HepG2 (cell line): Measurements from ENCODE around the gene SCUBE1. TPM values are rescaled to one million over a fixed set of nuclear protein-coding genes. Genes with fewer than 3 reads are reported as not detected.

Experiments
- ATAC-seq: fragments of 200-7000 bp; cut with Tn5 transposase; 3 replicates; pipeline ENCODE4 v1.9.1; 2020; ENCODE audit warnings: mild to moderate bottlenecking, moderate library complexity
- BruUV-seq: library from RNA; stranded (reverse); fragments of 400-500 nt; replicated peaks from 2 replicates; lab custom pipeline; 2021; lab: Mats Ljungman, UMichigan
- CTCF ChIA-PET: fragments of 300-600 bp; formaldehyde crosslinking; extraction: SDS; loops from one replicate; lab custom pipeline; 2021; ENCODE audit warnings: low total read pairs, inconsistent platforms, low intra/inter-chr PET ratio; lab: Yijun Ruan, JAX
- POLR2A ChIA-PET: fragments of 350-600 bp; sonication (Branson Sonifier 250); formaldehyde crosslinking; loops from one replicate; lab custom pipeline; 2020; ENCODE audit warnings: antibody characterized with exemption, inconsistent platforms; lab: Yijun Ruan, JAX
- DNase-seq: peaks from one replicate; pipeline ENCODE4 v3.0.0-alpha.2; 2015; ENCODE audit warnings: low spot score
- FAIRE-seq: peaks from 3 replicates; lab custom pipeline; 2011; peaks lifted over from hg19 to GRCh38; lab: Jason Lieb, UNC
- H2AFZ ChIP-seq: one replicate; pipeline ENCODE4 v1.6.1; 2011; ENCODE audit warnings: low read length, inconsistent platforms
- H3K27ac ChIP-seq: fragments of 300-600 bp; 3 replicates; pipeline ENCODE4 v1.8.0; 2011; ENCODE audit warnings: mixed run types, mild to moderate bottlenecking, mixed read lengths, low read length, inconsistent platforms; ENCODE audit not compliant: insufficient read depth; ENCODE audit errors: extremely low read length
- H3K27me3 ChIP-seq, 2 experiments: fragments of 200-600 bp in 1 of 2; 2 replicates in 1 of 2; 3 replicates in 1 of 2; pipeline versions ENCODE4 v1.6.0 to v1.8.0; 2011; ENCODE audit warnings: low read length in 2 of 2, mild to moderate bottlenecking in 2 of 2, moderate library complexity in 2 of 2, inconsistent platforms in 1 of 2; ENCODE audit not compliant: insufficient read depth in 2 of 2, control insufficient read depth in 1 of 2
- H3K36me3 ChIP-seq, 2 experiments: fragments of 200-600 bp in 1 of 2; replicated peaks in 1 of 2; 2 replicates in 1 of 2; 3 replicates in 1 of 2; pipeline versions ENCODE4 v1.5.1 to v1.8.0; 2011; ENCODE audit warnings: low read length in 2 of 2, inconsistent platforms in 1 of 2; ENCODE audit not compliant: insufficient read depth in 2 of 2, control insufficient read depth in 1 of 2
- H3K4me1 ChIP-seq: 2 replicates; pipeline ENCODE4 v1.5.1; 2012; ENCODE audit warnings: low read length, inconsistent platforms; ENCODE audit not compliant: insufficient read depth
- H3K4me2 ChIP-seq: 2 replicates; pipeline ENCODE4 v1.6.0; 2011; ENCODE audit warnings: low read depth, low read length, inconsistent platforms
- H3K4me3 ChIP-seq, 3 experiments: fragments of 200-600 bp in 1 of 3; sonication (generic), shearing (Covaris generic) in 1 of 3; replicated peaks in 1 of 3; 2 replicates each; pipeline ENCODE4 v1.5.1; 2011 to 2016; ENCODE audit warnings: low read length in 3 of 3, inconsistent platforms in 2 of 3, low read depth in 2 of 3, mild to moderate bottlenecking in 2 of 3, control low read depth in 1 of 3, mixed read lengths in 1 of 3; ENCODE audit not compliant: insufficient read depth in 1 of 3
- H3K79me2 ChIP-seq: one replicate; pipeline ENCODE4 v1.6.1; 2011; ENCODE audit warnings: low read length, inconsistent platforms; ENCODE audit not compliant: insufficient read depth
- H3K9ac ChIP-seq: 2 replicates; pipeline ENCODE4 v1.6.0; 2011; ENCODE audit warnings: mild to moderate bottlenecking, low read depth, low read length, inconsistent platforms; ENCODE audit not compliant: insufficient read depth
- H3K9me3 ChIP-seq: 2 replicates; pipeline ENCODE4 v1.5.1; 2012; ENCODE audit warnings: mild to moderate bottlenecking, low read length
- H4K20me1 ChIP-seq: 2 replicates; pipeline ENCODE4 v1.6.0; 2011; ENCODE audit warnings: inconsistent platforms, mild to moderate bottlenecking, low read length, moderate library complexity; ENCODE audit not compliant: insufficient read depth
- BCL3 ChIP-seq: sonication (generic); formaldehyde crosslinking; IDR thresholded peaks from 2 replicates; pipeline ENCODE4 v1.5.1; 2020; ENCODE audit warnings: mild to moderate bottlenecking, missing genetic modification reagents, moderate library complexity
- HIVEP1 ChIP-seq: sonication (generic); formaldehyde crosslinking; IDR thresholded peaks from 2 replicates; pipeline ENCODE4 v1.4.0; 2020; ENCODE audit warnings: mild to moderate bottlenecking, missing genetic modification reagents
- POLR2AphosphoS2 ChIP-seq: IDR thresholded peaks from 2 replicates; pipeline ENCODE4 v1.6.1; 2011; ENCODE audit warnings: low read depth, low read length, improper control_type of control experiment
- SMAD9 ChIP-seq: sonication (generic); formaldehyde crosslinking; IDR thresholded peaks from 2 replicates; pipeline ENCODE4 v1.5.1; 2020; ENCODE audit warnings: mild to moderate bottlenecking, missing genetic modification reagents
- SMARCC2 ChIP-seq: fragments of 450-650 bp; IDR thresholded peaks from 2 replicates; pipeline ENCODE4 v1.6.1; 2017; ENCODE audit warnings: antibody characterized with exemption, mild to moderate bottlenecking
- SRSF9 ChIP-seq: fragments of 200-400 bp; formaldehyde crosslinking; IDR thresholded peaks from 2 replicates; pipeline ENCODE4 v1.6.1; 2018; ENCODE audit warnings: borderline replicate concordance, mild to moderate bottlenecking, low read depth, low read length; ENCODE audit not compliant: insufficient read depth, poor library complexity, severe bottlenecking
- ZBTB14 ChIP-seq: sonication (generic); formaldehyde crosslinking; IDR thresholded peaks from 2 replicates; pipeline ENCODE4 v1.4.0; 2020; ENCODE audit warnings: missing genetic modification reagents
- WGBS: methylation state at CpG from one replicate; pipeline ENCODE4 v1.1.6; 2017; ENCODE audit warnings: low lambda C conversion rate; 5-methylcytosine and 5-hydroxymethylcytosine counted together
- in situ Hi-C: cut with HindIII; loops from 2 replicates; pipeline ENCODE4 v1.10.0; 2017; ENCODE audit warnings: low pct_unique_long_range_greater_than_20kb; ENCODE audit not compliant: extremely low pct_ligation_motif_present
- intact Hi-C: fragments of 100-400 bp; cut with micrococcal nuclease; formaldehyde crosslinking; loops from one replicate; pipeline ENCODE4 v1.10.0; 2022; ENCODE audit not compliant: unreplicated experiment
- polyA plus RNA-seq, 8 experiments: library from polyadenylated mRNA; depleted of rRNA in 3 of 8; stranded (reverse) in 7 of 8; unstranded in 1 of 8; fragments of >200 nt; fragmentation: Illumina TruSeq in 4 of 8; extraction: Trizol in 4 of 8; gene quantifications; 2 replicates each; pipeline versions ENCODE4 v1.2.1 to v1.2.3, GENCODE V29; 2011 to 2016; ENCODE audit warnings: low read depth in 4 of 8, missing spikeins in 1 of 8, mixed read lengths in 1 of 8; ENCODE audit not compliant: insufficient read depth in 1 of 8
- total RNA-seq, 5 experiments: library from RNA; depleted of rRNA; stranded (reverse); fragments of >200 nt; fragmentation: Illumina TruSeq; extraction: Trizol; gene quantifications; 2 replicates each; pipeline ENCODE4 v1.2.3, GENCODE V29; 2016; ENCODE audit warnings: low read depth in 1 of 5
- TF ChIP-seq, protein P1 (sequence below): sonication (generic); formaldehyde crosslinking; IDR thresholded peaks from 2 replicates; pipeline ENCODE4 v1.9.0; 2021; ENCODE audit warnings: mild to moderate bottlenecking, missing genetic modification reagents

The SCUBE1 gene
- total and polyA plus RNA-seq, 2 of the 13 experiments (the other 11 are each of a cell fraction or from before 2014, with no cell fraction given): under 0.01 to 0.05 TPM

DNA sequence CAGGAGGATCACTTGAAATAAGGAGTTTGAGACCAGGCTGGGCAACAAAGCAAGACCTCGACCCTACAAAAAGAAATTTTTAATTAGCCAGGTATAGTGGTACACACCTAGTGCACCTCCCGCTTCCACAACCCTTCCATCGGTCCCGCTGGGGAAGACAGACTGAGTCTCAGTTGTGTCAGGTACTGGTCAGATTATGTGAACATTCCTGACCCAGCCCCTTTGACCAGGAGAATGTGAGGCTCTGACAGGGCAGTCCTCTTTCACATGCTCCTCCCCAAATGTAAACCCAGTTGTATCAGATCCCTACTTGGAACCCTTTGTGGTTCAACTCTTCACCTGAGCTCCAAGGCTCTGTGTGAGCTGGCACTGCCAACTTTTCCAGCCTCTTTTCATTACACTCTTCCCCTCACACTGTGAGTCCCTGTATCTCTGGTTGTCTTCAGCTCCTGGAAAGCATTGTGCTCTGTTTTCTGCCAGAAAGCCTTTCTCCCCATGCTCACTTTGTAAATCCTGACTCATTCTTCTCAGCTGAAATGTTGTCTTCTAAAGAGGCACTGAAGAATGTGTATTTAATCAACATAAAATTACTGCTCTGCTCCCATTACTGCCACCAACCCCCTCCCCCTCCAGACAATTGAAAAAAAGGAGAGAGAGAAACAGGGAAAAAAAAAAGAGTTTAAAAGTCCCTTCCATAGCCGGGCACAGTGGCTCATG is 154.2 kb downstream of the SCUBE1 start (continued):
- TF ChIP-seq BCL3: no peak
- TF ChIP-seq HIVEP1 (CRISPR knock-in tag): no peak
- TF ChIP-seq, all 625 proteins: peak for 3

DNA sequence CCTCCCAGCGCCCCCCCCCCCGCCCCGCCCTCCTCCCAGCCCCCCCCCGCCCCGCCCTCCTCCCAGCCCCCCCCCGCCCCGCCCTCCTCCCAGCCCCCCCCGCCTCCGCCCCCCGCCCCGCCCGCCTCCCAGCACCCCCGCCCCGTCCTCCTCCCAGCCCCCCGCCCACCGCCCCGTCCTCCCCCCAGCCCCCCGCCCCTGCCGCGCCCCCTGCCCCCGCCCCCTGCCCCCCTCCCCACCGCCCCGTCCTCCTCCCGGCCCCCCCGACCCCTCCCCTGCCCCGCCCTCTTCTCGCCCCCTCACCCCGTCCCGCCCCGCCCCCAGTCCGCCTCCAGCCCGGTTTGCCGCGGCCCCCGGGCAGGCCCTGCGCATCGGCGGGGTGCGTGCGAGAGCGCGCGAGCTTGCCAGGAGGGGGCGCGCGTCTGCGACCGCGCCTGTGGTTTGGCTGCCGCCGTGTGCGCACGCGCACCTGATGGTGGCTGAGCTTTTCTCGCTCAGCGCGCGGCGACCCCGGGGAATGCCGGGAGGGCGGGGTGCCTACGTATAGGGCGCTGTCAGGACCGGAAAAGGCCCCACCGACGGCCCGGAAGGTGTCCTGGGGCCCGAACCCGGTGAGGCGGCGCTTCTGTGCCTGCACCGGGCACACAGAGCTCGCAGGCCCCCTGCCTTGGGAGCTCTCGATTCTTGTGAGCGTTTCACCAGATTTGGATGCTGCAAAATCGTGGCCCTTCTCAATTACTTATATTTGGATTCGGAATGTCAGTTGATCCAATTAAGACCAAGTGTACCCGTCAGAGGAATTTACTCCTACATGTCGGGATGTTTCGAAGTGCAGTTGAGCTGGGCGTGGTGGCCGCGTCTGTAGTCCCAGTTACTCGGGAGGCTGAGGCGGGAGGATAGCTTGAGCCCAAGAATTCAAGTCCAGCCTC is 155.7 kb downstream of the SCUBE1 start:
- Histone ChIP-seq H2AFZ (peak overlapping the region; percentile 71), H3K27me3 (no peaks in the 10 kb centered on the region), H3K9me3 (peaks cover 10% of the 10 kb centered on the region), H3K4me1 (peaks cover 48% of the 10 kb centered on the region), H4K20me1 (no peaks in the 10 kb centered on the region), H3K4me3 (peak overlapping the region; percentile 63 to 74 (median 69)), H3K9ac (peak overlapping the region; percentile 69), H3K4me2 (peak overlapping the region; percentile 88), H3K79me2 (peaks cover 14% of the 10 kb centered on the region), H3K36me3 (no peaks in the 10 kb centered on the region; a peak in 2 of 5 replicates), H3K27ac (peak overlapping the region; percentile 72)
- ChIA-PET CTCF (no interaction called here), POLR2A (interaction anchor here (0.6 to 1.8 kb wide), 11 partner anchors 9 to 210 kb away, joined by 3 to 6 read pairs (median 4); partner anchors contain the start of gene MCAT)
- ATAC-seq (peak; percentile 86), FAIRE-seq (peak; percentile 36), DNase-seq (peak; percentile 87)
- BruUV-seq: TSS peak; percentile 89
- 16% methylated on average over 47 of the region's 86 CpGs for WGBS
- in situ Hi-C loops (no loop called here), intact Hi-C loops (no loop called here)
- no peak for TF ChIP-seq SMAD9 (CRISPR knock-in tag)
- no peak for TF ChIP-seq SRSF9
- no peak for TF ChIP-seq SMARCC2
- TF ChIP-seq, protein P1, sequence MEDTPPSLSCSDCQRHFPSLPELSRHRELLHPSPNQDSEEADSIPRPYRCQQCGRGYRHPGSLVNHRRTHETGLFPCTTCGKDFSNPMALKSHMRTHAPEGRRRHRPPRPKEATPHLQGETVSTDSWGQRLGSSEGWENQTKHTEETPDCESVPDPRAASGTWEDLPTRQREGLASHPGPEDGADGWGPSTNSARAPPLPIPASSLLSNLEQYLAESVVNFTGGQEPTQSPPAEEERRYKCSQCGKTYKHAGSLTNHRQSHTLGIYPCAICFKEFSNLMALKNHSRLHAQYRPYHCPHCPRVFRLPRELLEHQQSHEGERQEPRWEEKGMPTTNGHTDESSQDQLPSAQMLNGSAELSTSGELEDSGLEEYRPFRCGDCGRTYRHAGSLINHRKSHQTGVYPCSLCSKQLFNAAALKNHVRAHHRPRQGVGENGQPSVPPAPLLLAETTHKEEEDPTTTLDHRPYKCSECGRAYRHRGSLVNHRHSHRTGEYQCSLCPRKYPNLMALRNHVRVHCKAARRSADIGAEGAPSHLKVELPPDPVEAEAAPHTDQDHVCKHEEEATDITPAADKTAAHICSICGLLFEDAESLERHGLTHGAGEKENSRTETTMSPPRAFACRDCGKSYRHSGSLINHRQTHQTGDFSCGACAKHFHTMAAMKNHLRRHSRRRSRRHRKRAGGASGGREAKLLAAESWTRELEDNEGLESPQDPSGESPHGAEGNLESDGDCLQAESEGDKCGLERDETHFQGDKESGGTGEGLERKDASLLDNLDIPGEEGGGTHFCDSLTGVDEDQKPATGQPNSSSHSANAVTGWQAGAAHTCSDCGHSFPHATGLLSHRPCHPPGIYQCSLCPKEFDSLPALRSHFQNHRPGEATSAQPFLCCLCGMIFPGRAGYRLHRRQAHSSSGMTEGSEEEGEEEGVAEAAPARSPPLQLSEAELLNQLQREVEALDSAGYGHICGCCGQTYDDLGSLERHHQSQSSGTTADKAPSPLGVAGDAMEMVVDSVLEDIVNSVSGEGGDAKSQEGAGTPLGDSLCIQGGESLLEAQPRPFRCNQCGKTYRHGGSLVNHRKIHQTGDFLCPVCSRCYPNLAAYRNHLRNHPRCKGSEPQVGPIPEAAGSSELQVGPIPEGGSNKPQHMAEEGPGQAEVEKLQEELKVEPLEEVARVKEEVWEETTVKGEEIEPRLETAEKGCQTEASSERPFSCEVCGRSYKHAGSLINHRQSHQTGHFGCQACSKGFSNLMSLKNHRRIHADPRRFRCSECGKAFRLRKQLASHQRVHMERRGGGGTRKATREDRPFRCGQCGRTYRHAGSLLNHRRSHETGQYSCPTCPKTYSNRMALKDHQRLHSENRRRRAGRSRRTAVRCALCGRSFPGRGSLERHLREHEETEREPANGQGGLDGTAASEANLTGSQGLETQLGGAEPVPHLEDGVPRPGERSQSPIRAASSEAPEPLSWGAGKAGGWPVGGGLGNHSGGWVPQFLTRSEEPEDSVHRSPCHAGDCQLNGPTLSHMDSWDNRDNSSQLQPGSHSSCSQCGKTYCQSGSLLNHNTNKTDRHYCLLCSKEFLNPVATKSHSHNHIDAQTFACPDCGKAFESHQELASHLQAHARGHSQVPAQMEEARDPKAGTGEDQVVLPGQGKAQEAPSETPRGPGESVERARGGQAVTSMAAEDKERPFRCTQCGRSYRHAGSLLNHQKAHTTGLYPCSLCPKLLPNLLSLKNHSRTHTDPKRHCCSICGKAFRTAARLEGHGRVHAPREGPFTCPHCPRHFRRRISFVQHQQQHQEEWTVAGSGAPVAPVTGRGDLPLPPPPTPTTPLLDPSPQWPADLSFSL (CRISPR knock-in tag): no peak
- peak; percentile 67 for TF ChIP-seq ZBTB14 (CRISPR knock-in tag)
- no peak for TF ChIP-seq POLR2AphosphoS2
